ENCODE measurements around the gene VAV3.

The VAV3 gene

GRCh38 chr1:107793896-107794453 lies 171.0 kb downstream of the VAV3 start:
- Histone ChIP-seq H4K20me1 (no peaks in the 10 kb centered on the region), H3K9me3 (peaks cover 17% of the 10 kb centered on the region), H3K4me1 (peaks cover 85% of the 10 kb centered on the region), H3K4me3 (no peak overlapping the region), H3K9ac (no peak overlapping the region), H3K27me3 (no peaks in the 10 kb centered on the region), H3K36me3 (peaks cover 15% of the 10 kb centered on the region; the same call in 1 of the 2 replicates), H3K27ac (no peak overlapping the region), H3K4me2 (peak overlapping the region; percentile 23; the same call in 1 of the 2 replicates)
- TF ChIP-seq Cebpa-rat (IDR thresholded peaks at IDR 0.05) = no peak

- no peak overlapping the region for H3K27ac ChIP-seq
- H3K36me3 ChIP-seq = peaks cover 15% of the 10 kb centered on the region; the same call in 1 of the 2 replicates
- H3K4me3 ChIP-seq = no peak overlapping the region
- H3K4me1 ChIP-seq = peaks cover 97% of the 10 kb centered on the region
- no peak overlapping the region for H3K9ac ChIP-seq
- TF ChIP-seq Cebpa-rat (IDR thresholded peaks at IDR 0.05) = no peak
- H3K4me2 ChIP-seq = no peak overlapping the region; the same call in 1 of the 2 replicates
- peaks cover 4% of the 10 kb centered on the region for H3K9me3 ChIP-seq
- H3K27me3 ChIP-seq = no peaks in the 10 kb centered on the region
- no peaks in the 10 kb centered on the region for H4K20me1 ChIP-seq
Observed at GRCh38 chr1:107791348-107791747, 173.6 kb downstream of the VAV3 start.

- no peaks in the 10 kb centered on the region for H4K20me1 ChIP-seq
- H3K4me3 ChIP-seq = no peak overlapping the region
- H3K27me3 ChIP-seq = no peaks in the 10 kb centered on the region
- peak overlapping the region; percentile 79 for H3K4me2 ChIP-seq
- H3K4me1 ChIP-seq = peaks cover 97% of the 10 kb centered on the region
- no peak for TF ChIP-seq Cebpa-rat (IDR thresholded peaks at IDR 0.05)
- H3K9ac ChIP-seq = no peak overlapping the region; the same call in 1 of the 2 replicates
- peaks cover 3% of the 10 kb centered on the region for H3K9me3 ChIP-seq
- H3K27ac ChIP-seq = peak overlapping the region; percentile 72
- H3K36me3 ChIP-seq = peaks cover 11% of the 10 kb centered on the region; the same call in 1 of the 2 replicates
Observed at GRCh38 chr1:107789817-107790524, 175.0 kb downstream of the VAV3 start.

- Histone ChIP-seq H3K9me3 (no peaks in the 10 kb centered on the region), H3K9ac (peak overlapping the region; percentile 62), H3K27me3 (no peaks in the 10 kb centered on the region), H3K36me3 (no peaks in the 10 kb centered on the region), H3K4me1 (peaks cover 92% of the 10 kb centered on the region), H3K4me2 (peak overlapping the region; percentile 79), H3K27ac (peak overlapping the region; percentile 72), H3K4me3 (no peak overlapping the region; the same call in 1 of the 2 replicates), H4K20me1 (no peaks in the 10 kb centered on the region)
- TF ChIP-seq Cebpa-rat (IDR thresholded peaks at IDR 0.05) = no peak
Observed at GRCh38 chr1:107788206-107789202, 176.5 kb downstream of the VAV3 start.

GRCh38 chr1:107787299-107787698 lies 177.7 kb downstream of the VAV3 start:
- peak overlapping the region; percentile 72 for H3K27ac ChIP-seq
- H3K4me2 ChIP-seq = peak overlapping the region; percentile 79
- no peak overlapping the region for H3K4me3 ChIP-seq
- H3K4me1 ChIP-seq = peaks cover 95% of the 10 kb centered on the region
- H3K9ac ChIP-seq = peak overlapping the region; percentile 7; the same call in 1 of the 2 replicates
- no peaks in the 10 kb centered on the region for H3K27me3 ChIP-seq
- H4K20me1 ChIP-seq = no peaks in the 10 kb centered on the region
- no peaks in the 10 kb centered on the region for H3K9me3 ChIP-seq
- no peaks in the 10 kb centered on the region for H3K36me3 ChIP-seq
- TF ChIP-seq Cebpa-rat (IDR thresholded peaks at IDR 0.05) = no peak

- Histone ChIP-seq H3K4me2 (peak overlapping the region; percentile 79), H3K4me1 (peaks cover 91% of the 10 kb centered on the region), H3K36me3 (no peaks in the 10 kb centered on the region), H3K27ac (peak overlapping the region; percentile 72), H3K9ac (0 out of 2 replicates have a peak overlapping the region, but pooled peaks have one; percentile 0), H3K9me3 (no peaks in the 10 kb centered on the region), H3K4me3 (0 out of 2 replicates have a peak overlapping the region, but pooled peaks have one; percentile 8), H3K27me3 (no peaks in the 10 kb centered on the region), H4K20me1 (no peaks in the 10 kb centered on the region)
- TF ChIP-seq Cebpa-rat (IDR thresholded peaks at IDR 0.05) = no peak
Observed at GRCh38 chr1:107786203-107786845, 178.7 kb downstream of the VAV3 start.

- no peaks in the 10 kb centered on the region for H4K20me1 ChIP-seq
- peak overlapping the region; percentile 79 for H3K4me2 ChIP-seq
- 0 out of 2 replicates have a peak overlapping the region, but pooled peaks have one; percentile 8 for H3K4me3 ChIP-seq
- peak overlapping the region; percentile 72; the same call in 1 of the 2 replicates for H3K27ac ChIP-seq
- H3K27me3 ChIP-seq = no peaks in the 10 kb centered on the region
- no peak overlapping the region for H3K9ac ChIP-seq
- no peaks in the 10 kb centered on the region for H3K36me3 ChIP-seq
- no peak for TF ChIP-seq Cebpa-rat (IDR thresholded peaks at IDR 0.05)
- no peaks in the 10 kb centered on the region for H3K9me3 ChIP-seq
- H3K4me1 ChIP-seq = peaks cover 85% of the 10 kb centered on the region
Observed at GRCh38 chr1:107785496-107786202, 179.3 kb downstream of the VAV3 start.

- peak overlapping the region; percentile 61 for H3K27ac ChIP-seq
- H3K9me3 ChIP-seq = no peaks in the 10 kb centered on the region
- no peak overlapping the region for H3K4me3 ChIP-seq
- peaks cover 52% of the 10 kb centered on the region for H3K4me1 ChIP-seq
- no peaks in the 10 kb centered on the region for H3K27me3 ChIP-seq
- no peak overlapping the region for H3K9ac ChIP-seq
- no peak for TF ChIP-seq Cebpa-rat (IDR thresholded peaks at IDR 0.05)
- H3K36me3 ChIP-seq = peaks cover 15% of the 10 kb centered on the region
- H3K4me2 ChIP-seq = peak overlapping the region; percentile 47
- no peaks in the 10 kb centered on the region for H4K20me1 ChIP-seq
Observed at GRCh38 chr1:107782217-107782845, 182.6 kb downstream of the VAV3 start.
